ENCODE measurements around the gene UBE4A.

Gene UBE4A

GRCh38 chr11:118435893-118436624 lies 76.7 kb downstream of the UBE4A start, which contains the start of gene KMT2A:
TSS of gene KMT2A (plus strand) at chr11:118436492. CDS start at chr11:118436513, 21 bp downstream.
- peak; percentile 95 for DNase-seq (ENCODE audit: insufficient read length, low spot score)
- FAIRE-seq, result peak; percentile 26

- no peak for DNase-seq (ENCODE audit: insufficient read length, low spot score)
Observed at GRCh38 chr11:118436639-118437207, 77.3 kb downstream of the UBE4A start.

DNA sequence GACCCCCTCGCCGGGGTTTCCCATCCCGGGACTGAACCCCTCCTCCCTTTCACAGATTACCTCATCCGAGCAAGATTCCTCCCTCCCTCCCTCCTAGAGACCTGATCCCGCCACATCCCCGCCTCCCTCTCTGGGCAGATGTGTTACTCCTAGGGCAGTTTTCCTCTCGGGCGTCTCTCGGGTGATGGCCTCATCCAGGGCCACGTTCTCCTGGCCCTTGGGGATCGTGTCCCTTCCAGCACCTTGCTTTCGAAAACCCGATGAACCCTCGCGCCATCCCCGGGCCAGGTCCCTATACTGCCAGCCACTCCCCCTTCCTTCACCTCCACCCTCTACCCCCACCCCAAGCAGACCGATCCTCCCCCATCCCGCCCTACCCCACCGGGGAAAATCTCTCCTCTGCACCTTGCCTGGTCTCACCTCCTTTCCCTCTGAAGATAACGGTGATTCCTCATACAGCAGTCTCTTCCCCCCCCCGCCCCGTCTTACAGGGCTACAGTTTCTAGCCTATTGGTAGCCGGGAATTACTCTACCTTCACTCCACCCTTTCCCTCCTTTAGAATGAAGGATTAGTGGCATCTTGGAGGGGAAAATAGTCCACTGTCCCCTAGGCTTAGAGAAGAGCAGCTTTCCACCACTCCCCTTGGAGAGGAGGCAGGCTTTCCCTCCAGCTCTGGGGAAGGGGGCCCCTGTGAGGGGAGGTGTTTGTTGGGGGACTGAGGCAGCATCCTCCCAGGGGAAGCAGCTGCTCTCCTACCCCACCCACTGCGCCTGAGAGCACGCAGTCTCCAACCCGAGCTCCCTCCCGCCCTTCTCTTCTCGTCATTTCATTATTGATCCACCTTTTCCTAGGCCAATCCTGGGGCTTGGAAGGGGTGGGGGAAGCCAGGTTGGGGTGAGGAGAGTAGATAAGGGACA lies 78.1 kb downstream of the UBE4A start:
- DNase-seq (ENCODE audit: insufficient read length, low spot score), result no peak
- FAIRE-seq, result peak; percentile 51

More at GRCh38 chr11:118436639-118437207, 77.3 kb downstream of the UBE4A start:
- FAIRE-seq, result no peak

DNA sequence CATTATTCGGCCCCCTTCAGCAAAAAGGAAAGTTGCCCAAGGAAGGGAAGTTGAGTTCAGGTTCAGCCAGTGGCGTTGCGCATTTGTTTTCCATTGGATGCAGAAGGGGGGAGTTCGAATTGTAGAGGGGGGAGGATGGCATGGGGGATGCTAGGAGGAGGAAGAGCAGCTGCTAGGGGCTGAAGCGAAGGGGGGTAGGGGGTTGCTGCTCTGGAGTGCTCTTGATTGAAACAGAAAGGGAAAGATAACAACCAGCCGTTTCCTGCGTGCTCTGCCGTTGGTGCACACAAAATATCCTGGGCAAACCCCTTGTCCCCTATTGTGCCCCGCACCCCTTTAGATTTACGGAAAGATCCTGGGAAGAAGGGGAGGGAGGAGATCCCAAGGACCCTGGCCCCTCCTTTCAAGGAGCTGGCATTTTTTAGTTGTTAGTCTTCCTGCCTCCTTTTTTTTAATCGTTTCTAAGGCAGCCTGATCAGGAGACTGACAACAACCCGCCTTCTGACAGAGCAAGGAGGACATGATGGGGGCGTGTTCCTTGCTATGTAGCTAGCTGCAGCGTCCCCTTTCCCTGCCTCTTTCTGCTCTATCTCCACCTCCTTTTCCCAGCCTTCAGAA lies 79.0 kb downstream of the UBE4A start:
- peak; percentile 59 for DNase-seq (ENCODE audit: insufficient read length, low spot score)
- FAIRE-seq, result peak; percentile 76

- FAIRE-seq, result no peak
- no peak for DNase-seq (ENCODE audit: insufficient read length, low spot score)
Observed at GRCh38 chr11:118439646-118440045, 80.2 kb downstream of the UBE4A start.

- DNase-seq (ENCODE audit: insufficient read length, low spot score) (no peak), FAIRE-seq (no peak)
Observed at GRCh38 chr11:118441770-118442275, 82.4 kb downstream of the UBE4A start.

DNA sequence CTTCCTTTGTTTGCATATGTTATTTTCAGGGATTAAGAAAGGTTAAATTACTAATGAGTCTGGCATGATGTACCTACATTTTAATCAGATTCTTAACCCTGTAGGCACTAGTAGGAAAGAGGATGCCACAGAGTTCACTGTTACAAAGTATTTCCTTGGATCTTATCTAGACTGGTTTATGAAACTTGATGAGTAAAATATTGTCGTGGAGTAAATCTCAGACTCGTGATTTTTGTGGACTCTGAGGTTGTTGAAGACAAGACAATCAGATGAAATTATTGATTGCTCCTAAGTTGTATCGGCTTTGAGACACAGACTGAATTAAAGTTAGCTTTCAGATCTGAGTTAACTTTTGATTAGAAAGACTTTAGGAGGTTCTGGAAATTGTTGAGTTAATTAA lies 82.9 kb downstream of the UBE4A start:
- no peak for FAIRE-seq
- no peak for DNase-seq (ENCODE audit: insufficient read length, low spot score)

- FAIRE-seq, result no peak
Observed at GRCh38 chr11:118442908-118443589, 83.6 kb downstream of the UBE4A start.

GRCh38 chr11:118443590-118444218 lies 84.3 kb downstream of the UBE4A start:
- DNase-seq (ENCODE audit: insufficient read length, low spot score) (no peak), FAIRE-seq (no peak)

More at GRCh38 chr11:118442908-118443589, 83.6 kb downstream of the UBE4A start:
- DNase-seq (ENCODE audit: insufficient read length, low spot score), result no peak

GRCh38 chr11:118447423-118447822 lies 88.0 kb downstream of the UBE4A start:
- DNase-seq (ENCODE audit: insufficient read length, low spot score) (no peak), FAIRE-seq (no peak)

DNA sequence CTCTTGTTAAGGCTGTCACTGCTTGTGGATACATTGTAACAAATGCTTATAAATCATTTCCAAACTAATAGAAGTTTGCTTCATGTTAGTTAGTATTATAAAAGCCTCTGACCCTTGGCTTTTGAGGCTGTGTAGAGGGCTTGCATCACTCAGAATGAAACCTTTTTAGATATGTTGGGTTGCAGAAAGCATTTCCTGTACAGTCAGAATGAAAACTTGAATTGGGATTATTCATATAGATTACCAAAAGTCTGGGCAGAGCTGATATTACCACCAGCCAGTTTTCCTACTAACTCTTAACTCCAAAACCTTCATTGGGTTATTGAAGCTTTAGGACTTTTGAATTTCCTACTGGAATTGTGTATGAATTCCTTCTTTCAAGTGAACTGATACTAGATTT lies 88.9 kb downstream of the UBE4A start:
- DNase-seq (ENCODE audit: insufficient read length, low spot score) (no peak), FAIRE-seq (no peak)

Measured in HTR-8/SVneo (cell line).